ENCODE data around the gene ARL13B.

- TF ChIP-seq CTCF (IDR thresholded peaks at IDR 0.05) (no peak), POLR2A (IDR thresholded peaks at IDR 0.05) (no peak)
Measured at GRCh38 chr3:93931597-93932229, 48.2 kb upstream of the ARL13B start.
